DOHH2 (cell line): ENCODE data around the gene AFF2.
A peak's percentile ranks its signal among the peaks of the same experiment; 100 is the strongest.

Source experiments
- H3F3A ChIP-seq: fragments of 200-600 bp; sonication (generic), shearing (Covaris generic); 2 replicates; pipeline ENCODE4 v1.6.0; 2016; ENCODE audit warnings: antibody characterized with exemption, mild to moderate bottlenecking; ENCODE audit not compliant: control insufficient read depth, insufficient read depth
- H3K27ac ChIP-seq: fragments of 200-600 bp; sonication (generic); 2 replicates; pipeline ENCODE4 v1.5.1; 2014; ENCODE audit warnings: low read depth, mild to moderate bottlenecking, low read length, moderate library complexity
- H3K27me3 ChIP-seq: fragments of 200-600 bp; sonication (generic); 2 replicates; pipeline ENCODE4 v1.6.1; 2014; ENCODE audit warnings: mild to moderate bottlenecking, low read length, mixed read lengths; ENCODE audit not compliant: control insufficient read depth
- H3K36me3 ChIP-seq: fragments of 200-600 bp; sonication (generic); 2 replicates; pipeline ENCODE4 v1.6.1; 2014; ENCODE audit warnings: mild to moderate bottlenecking, low read length, moderate library complexity, mixed read lengths; ENCODE audit not compliant: control insufficient read depth
- H3K4me1 ChIP-seq: fragments of 200-600 bp; sonication (generic); 2 replicates; pipeline ENCODE4 v1.6.1; 2014; ENCODE audit warnings: mild to moderate bottlenecking, low read length, mixed read lengths; ENCODE audit not compliant: control insufficient read depth
- H3K4me2 ChIP-seq: fragments of 200-600 bp; sonication (generic); 2 replicates; pipeline ENCODE4 v1.6.0; 2014; ENCODE audit warnings: mild to moderate bottlenecking, low read length, moderate library complexity
- H3K4me3 ChIP-seq: fragments of 200-600 bp; sonication (generic); 2 replicates; pipeline ENCODE4 v1.5.1; 2014; ENCODE audit warnings: mild to moderate bottlenecking, low read length, mixed read lengths
- H3K79me2 ChIP-seq: fragments of 200-600 bp; sonication (generic); 2 replicates; pipeline ENCODE4 v1.6.1; 2014; ENCODE audit warnings: mild to moderate bottlenecking, low read length, mixed read lengths; ENCODE audit not compliant: control insufficient read depth
- H3K9me2 ChIP-seq: fragments of 200-600 bp; sonication (generic); replicated peaks from 2 replicates; pipeline ENCODE4 v1.6.1; 2014; ENCODE audit warnings: mild to moderate bottlenecking, low read length, mixed read lengths; ENCODE audit not compliant: control insufficient read depth
- H3K9me3 ChIP-seq: fragments of 200-600 bp; sonication (generic); 2 replicates; pipeline ENCODE4 v1.6.1; 2014; ENCODE audit warnings: antibody characterized with exemption, low read length, mixed read lengths; ENCODE audit not compliant: control insufficient read depth, insufficient read depth
- H4K20me1 ChIP-seq: fragments of 200-600 bp; sonication (generic); 2 replicates; pipeline ENCODE4 v1.6.0; 2014; ENCODE audit warnings: low read depth, mild to moderate bottlenecking, antibody characterized with exemption, low read length, moderate library complexity; ENCODE audit not compliant: control insufficient read depth, insufficient read depth
- CTCF ChIP-seq: fragments of 200-600 bp; sonication (generic); IDR thresholded peaks from one replicate; pipeline ENCODE4 v1.5.1; 2014; ENCODE audit warnings: antibody characterized with exemption, mild to moderate bottlenecking, low read depth, low read length; ENCODE audit not compliant: poor library complexity, severe bottlenecking
- EZH2phosphoT487 ChIP-seq: fragments of 200-600 bp; sonication (generic); IDR thresholded peaks from 2 replicates; pipeline ENCODE4 v1.6.1; 2017; ENCODE audit warnings: borderline replicate concordance, mild to moderate bottlenecking, antibody characterized with exemption, low read length, moderate library complexity, mixed read lengths

AFF2 gene

GRCh38 chrX:148522006-148522405 lies 21.6 kb downstream of the AFF2 start:
- Histone ChIP-seq H3K4me2 (peak overlapping the region; percentile 79), H3K4me3 (peak overlapping the region; percentile 62), H4K20me1 (no peaks in the 10 kb centered on the region), H3K79me2 (peaks cover 97% of the 10 kb centered on the region), H3K4me1 (peaks cover 92% of the 10 kb centered on the region), H3K27ac (peak overlapping the region; percentile 97), H3F3A (peaks cover 25% of the 10 kb centered on the region), H3K27me3 (no peaks in the 10 kb centered on the region), H3K36me3 (peaks cover 44% of the 10 kb centered on the region), H3K9me2 (no peaks in the 10 kb centered on the region), H3K9me3 (no peaks in the 10 kb centered on the region)
- no peak for TF ChIP-seq EZH2phosphoT487
- TF ChIP-seq CTCF: no peak

- peaks cover 90% of the 10 kb centered on the region for H3K4me1 ChIP-seq
- H4K20me1 ChIP-seq: no peaks in the 10 kb centered on the region
- peaks cover 52% of the 10 kb centered on the region for H3K36me3 ChIP-seq
- no peaks in the 10 kb centered on the region for H3K27me3 ChIP-seq
- peaks cover 97% of the 10 kb centered on the region for H3K79me2 ChIP-seq
- H3K9me2 ChIP-seq: no peaks in the 10 kb centered on the region
- peak overlapping the region; percentile 79 for H3K4me2 ChIP-seq
- peak overlapping the region; percentile 1 for H3K4me3 ChIP-seq
- TF ChIP-seq CTCF (no peak), EZH2phosphoT487 (no peak)
- H3F3A ChIP-seq: peaks cover 25% of the 10 kb centered on the region
- peak overlapping the region; percentile 97 for H3K27ac ChIP-seq
- H3K9me3 ChIP-seq: no peaks in the 10 kb centered on the region
Measured at GRCh38 chrX:148523303-148524080, 23.1 kb downstream of the AFF2 start.

- H3K9me2 ChIP-seq: no peaks in the 10 kb centered on the region
- TF ChIP-seq CTCF (peak; percentile 58), EZH2phosphoT487 (no peak)
- H3K27ac ChIP-seq: peak overlapping the region; percentile 28; the same call in 1 of the 2 replicates
- peaks cover 86% of the 10 kb centered on the region for H3K4me1 ChIP-seq
- peaks cover 99% of the 10 kb centered on the region for H3K79me2 ChIP-seq
- H3K4me3 ChIP-seq: no peak overlapping the region
- no peaks in the 10 kb centered on the region; the same call in 1 of the 2 replicates for H3F3A ChIP-seq
- peaks cover 64% of the 10 kb centered on the region for H3K36me3 ChIP-seq
- no peaks in the 10 kb centered on the region for H3K27me3 ChIP-seq
- H3K4me2 ChIP-seq: peak overlapping the region; percentile 13; the same call in 1 of the 2 replicates
- H3K9me3 ChIP-seq: no peaks in the 10 kb centered on the region
- no peaks in the 10 kb centered on the region for H4K20me1 ChIP-seq
Measured at GRCh38 chrX:148530464-148531077, 30.2 kb downstream of the AFF2 start.
